ENCODE data around the gene EPS8.

Gene EPS8

GRCh38 chr12:15829255-15829654 lies 40.1 kb upstream of the EPS8 start:
- DNase-seq (ENCODE audit: low read depth): no peak
- no peak for TF ChIP-seq CTCF (conservative IDR thresholded peaks at IDR 0.05; ENCODE audit: low read depth, low read length)
- no peak overlapping the region for H3K4me3 ChIP-seq (ENCODE audit: low read length)

- TF ChIP-seq CTCF (conservative IDR thresholded peaks at IDR 0.05; ENCODE audit: low read depth, low read length): no peak
- H3K4me3 ChIP-seq (ENCODE audit: low read length): no peak overlapping the region
- DNase-seq (ENCODE audit: low read depth): no peak
Measured at GRCh38 chr12:15827136-15827535, 37.9 kb upstream of the EPS8 start.

GRCh38 chr12:15824516-15824915 lies 35.3 kb upstream of the EPS8 start:
- no peak for TF ChIP-seq CTCF (conservative IDR thresholded peaks at IDR 0.05; ENCODE audit: low read depth, low read length)
- peak; percentile 63 for DNase-seq (ENCODE audit: low read depth)
- H3K4me3 ChIP-seq (ENCODE audit: low read length): no peak overlapping the region

GRCh38 chr12:15823360-15824128 lies 34.4 kb upstream of the EPS8 start:
- H3K4me3 ChIP-seq (ENCODE audit: low read length): no peak overlapping the region
- TF ChIP-seq CTCF (conservative IDR thresholded peaks at IDR 0.05; ENCODE audit: low read depth, low read length): no peak
- no peak for DNase-seq (ENCODE audit: low read depth)

GRCh38 chr12:15819644-15820437 lies 30.7 kb upstream of the EPS8 start:
- no peak for DNase-seq (ENCODE audit: low read depth)
- no peak overlapping the region for H3K4me3 ChIP-seq (ENCODE audit: low read length)
- TF ChIP-seq CTCF (conservative IDR thresholded peaks at IDR 0.05; ENCODE audit: low read depth, low read length): no peak

DNA sequence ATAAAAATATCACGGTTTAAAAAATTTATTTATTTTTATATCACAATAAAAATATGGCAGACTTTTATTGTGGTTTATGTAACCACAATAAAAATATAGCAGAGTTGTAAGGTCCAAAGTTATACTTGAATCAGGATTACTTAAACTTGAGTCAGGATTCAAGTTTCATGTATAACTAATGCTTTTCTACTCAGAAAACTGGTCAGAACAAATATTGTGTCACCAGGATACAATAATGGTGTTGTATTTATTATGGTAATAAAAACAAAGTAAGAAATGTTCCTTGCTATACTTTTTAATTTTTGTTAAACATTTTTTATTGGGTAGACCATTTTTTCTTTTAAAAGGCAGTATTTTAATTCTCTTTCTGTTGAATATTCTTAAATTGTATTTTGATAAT lies 29.2 kb upstream of the EPS8 start:
- DNase-seq (ENCODE audit: low read depth): no peak
- no peak for TF ChIP-seq CTCF (conservative IDR thresholded peaks at IDR 0.05; ENCODE audit: low read depth, low read length)
- no peak overlapping the region for H3K4me3 ChIP-seq (ENCODE audit: low read length)

- no peak for TF ChIP-seq CTCF (conservative IDR thresholded peaks at IDR 0.05; ENCODE audit: low read depth, low read length)
- no peak for DNase-seq (ENCODE audit: low read depth)
- H3K4me3 ChIP-seq (ENCODE audit: low read length): no peak overlapping the region
Measured at GRCh38 chr12:15815730-15816129, 26.5 kb upstream of the EPS8 start.

Measured in retinal pigment epithelial cell (primary cell).